AG04450 (cell line): Measurements from ENCODE around the gene SLC29A3. TPM values are rescaled to one million over a fixed set of nuclear protein-coding genes. Genes with fewer than 3 reads are reported as not detected.

ENCODE experiments used
- CTCF ChIA-PET: fragments of 300-600, 350-600 bp; formaldehyde crosslinking; extraction: SDS; loops from one replicate; lab custom pipeline; 2022; ENCODE audit warnings: antibody characterized with exemption, inconsistent platforms; lab: Charles Lee
- POLR2A ChIA-PET: fragments of 350-600 bp; formaldehyde crosslinking; extraction: SDS; loops from one replicate; lab custom pipeline; 2021; ENCODE audit warnings: antibody characterized with exemption, inconsistent platforms; lab: Yijun Ruan, JAX
- DNase-seq: peaks from one replicate; pipeline ENCODE4 v3.0.0-alpha.2; 2011; ENCODE audit warnings: low read depth, low spot score
- H3K27ac ChIP-seq: one replicate; pipeline ENCODE4 v1.5.1; 2012; ENCODE audit warnings: low read depth, low read length, control low read depth
- H3K27me3 ChIP-seq: one replicate; pipeline ENCODE4 v1.6.0; 2012; ENCODE audit warnings: low read length; ENCODE audit not compliant: control insufficient read depth, insufficient read depth
- H3K4me3 ChIP-seq: 2 replicates; pipeline ENCODE4 v1.5.1; 2011; ENCODE audit warnings: mild to moderate bottlenecking, low read depth, low read length, control low read depth
- H3K9me3 ChIP-seq: 2 replicates; pipeline ENCODE4 v1.5.1; 2012; ENCODE audit warnings: low read length; ENCODE audit not compliant: control insufficient read depth, insufficient read depth
- polyA plus RNA-seq: library from polyadenylated mRNA; depleted of rRNA; stranded (reverse); fragments of >200 nt; gene quantifications from 2 replicates; pipeline ENCODE4 v1.2.3, GENCODE V29; 2011
- TF ChIP-seq, protein P1 (sequence below): IDR thresholded peaks from 2 replicates; pipeline ENCODE4 v1.5.1; 2011; ENCODE audit warnings: low read depth, low read length, control low read depth, inconsistent platforms

Gene SLC29A3
- polyA plus RNA-seq, 1 experiment = 2.4 TPM

DNA sequence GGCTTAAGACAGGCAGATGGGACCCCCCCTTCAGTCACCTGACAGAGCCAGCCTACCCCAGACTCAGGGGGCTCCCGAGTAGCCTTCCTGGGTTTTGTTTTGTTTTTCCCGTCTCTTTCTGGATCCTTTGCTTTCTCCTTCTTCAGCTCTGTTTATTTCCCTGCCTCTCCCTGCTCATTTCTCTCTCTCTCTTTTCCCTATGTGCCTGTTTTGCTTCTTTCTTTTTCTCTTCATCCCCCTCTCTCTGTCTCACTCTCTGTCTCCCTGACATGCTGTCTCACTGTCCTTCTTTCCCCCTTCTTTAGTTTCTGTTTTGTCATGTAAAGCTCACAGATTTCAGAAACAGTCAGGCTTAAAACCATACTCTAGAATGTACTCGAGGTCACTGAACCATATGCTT lies 38.2 kb upstream of the SLC29A3 start:
- no peak for DNase-seq
- no peaks in the 10 kb centered on the region for H3K9me3 ChIP-seq
- TF ChIP-seq, protein P1, sequence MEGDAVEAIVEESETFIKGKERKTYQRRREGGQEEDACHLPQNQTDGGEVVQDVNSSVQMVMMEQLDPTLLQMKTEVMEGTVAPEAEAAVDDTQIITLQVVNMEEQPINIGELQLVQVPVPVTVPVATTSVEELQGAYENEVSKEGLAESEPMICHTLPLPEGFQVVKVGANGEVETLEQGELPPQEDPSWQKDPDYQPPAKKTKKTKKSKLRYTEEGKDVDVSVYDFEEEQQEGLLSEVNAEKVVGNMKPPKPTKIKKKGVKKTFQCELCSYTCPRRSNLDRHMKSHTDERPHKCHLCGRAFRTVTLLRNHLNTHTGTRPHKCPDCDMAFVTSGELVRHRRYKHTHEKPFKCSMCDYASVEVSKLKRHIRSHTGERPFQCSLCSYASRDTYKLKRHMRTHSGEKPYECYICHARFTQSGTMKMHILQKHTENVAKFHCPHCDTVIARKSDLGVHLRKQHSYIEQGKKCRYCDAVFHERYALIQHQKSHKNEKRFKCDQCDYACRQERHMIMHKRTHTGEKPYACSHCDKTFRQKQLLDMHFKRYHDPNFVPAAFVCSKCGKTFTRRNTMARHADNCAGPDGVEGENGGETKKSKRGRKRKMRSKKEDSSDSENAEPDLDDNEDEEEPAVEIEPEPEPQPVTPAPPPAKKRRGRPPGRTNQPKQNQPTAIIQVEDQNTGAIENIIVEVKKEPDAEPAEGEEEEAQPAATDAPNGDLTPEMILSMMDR = no peak
- H3K27ac ChIP-seq = peak overlapping the region; percentile 47
- ChIA-PET POLR2A (interaction anchor here (0.6 kb wide), 1 partner anchor 38 kb away, joined by 4 read pairs; the partner anchor contains the start of gene SLC29A3), CTCF (interaction anchor here (1.0 to 3.6 kb wide), 3 partner anchors 10 to 378 kb away, joined by 3 to 25 read pairs (median 6); no protein-coding TSS in a partner anchor)
- no peak overlapping the region for H3K4me3 ChIP-seq
- no peaks in the 10 kb centered on the region for H3K27me3 ChIP-seq

DNA sequence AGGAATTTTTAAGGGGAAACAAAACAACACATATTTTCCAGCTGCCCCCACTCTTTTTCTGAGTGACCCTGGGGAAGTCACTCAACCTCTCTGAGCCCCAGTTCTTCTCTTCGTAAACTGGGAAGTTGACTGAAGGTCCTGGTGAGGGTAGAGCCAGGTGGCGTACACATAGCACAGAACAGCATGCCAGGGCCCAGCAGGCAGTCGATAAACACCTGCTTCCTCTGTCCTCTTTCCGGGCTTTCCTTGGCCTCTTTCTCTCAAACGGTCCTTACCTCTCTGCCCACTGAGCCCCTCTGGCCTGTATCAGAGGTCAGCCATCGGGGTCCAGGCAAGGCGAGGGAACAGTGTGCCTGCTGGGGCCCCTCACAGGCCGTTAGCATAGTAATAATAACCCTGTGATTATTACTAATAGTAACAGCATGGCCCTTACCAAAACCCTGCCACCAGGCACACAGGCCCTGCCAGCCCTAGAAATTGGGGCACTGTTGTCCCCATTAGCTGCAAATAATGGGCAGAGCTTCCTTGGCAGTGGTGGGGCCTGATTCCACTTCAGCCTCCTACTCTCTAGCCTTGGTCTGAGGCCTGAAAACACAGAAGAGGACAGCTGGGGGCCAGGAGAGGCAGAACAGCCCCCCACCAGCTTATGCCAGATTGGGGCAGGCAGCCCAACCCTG lies 37.3 kb upstream of the SLC29A3 start:
- Histone ChIP-seq H3K4me3 (no peak overlapping the region), H3K27ac (peak overlapping the region; percentile 21), H3K9me3 (no peaks in the 10 kb centered on the region), H3K27me3 (no peaks in the 10 kb centered on the region)
- no peak for DNase-seq
- CTCF ChIA-PET = interaction anchor here (1.0 to 5.8 kb wide), 5 partner anchors 11 to 379 kb away, joined by 3 to 38 read pairs (median 11); no protein-coding TSS in a partner anchor
- TF ChIP-seq, protein P1 = no peak
- POLR2A ChIA-PET = interaction anchor here (0.6 kb wide), 1 partner anchor 37 kb away, joined by 4 read pairs; the partner anchor contains the start of gene SLC29A3

DNA sequence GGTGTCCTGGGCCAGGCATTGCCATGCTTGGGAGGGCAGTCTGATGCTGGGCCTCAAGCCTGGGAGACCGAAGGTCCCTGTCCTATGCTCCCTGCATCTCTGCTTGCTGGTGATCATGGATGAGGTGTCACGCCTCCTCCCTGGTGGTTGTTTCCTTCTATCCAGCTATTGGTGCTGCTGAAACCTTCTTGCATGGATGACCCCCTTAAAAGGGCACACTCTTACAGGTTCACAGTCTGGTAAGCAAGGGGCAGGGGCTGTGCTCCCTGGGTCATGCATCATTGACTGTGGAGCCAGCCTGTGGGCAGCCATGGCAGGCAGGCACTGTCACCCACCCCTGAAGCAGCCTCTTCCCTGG lies 36.8 kb upstream of the SLC29A3 start:
- DNase-seq = no peak

DNA sequence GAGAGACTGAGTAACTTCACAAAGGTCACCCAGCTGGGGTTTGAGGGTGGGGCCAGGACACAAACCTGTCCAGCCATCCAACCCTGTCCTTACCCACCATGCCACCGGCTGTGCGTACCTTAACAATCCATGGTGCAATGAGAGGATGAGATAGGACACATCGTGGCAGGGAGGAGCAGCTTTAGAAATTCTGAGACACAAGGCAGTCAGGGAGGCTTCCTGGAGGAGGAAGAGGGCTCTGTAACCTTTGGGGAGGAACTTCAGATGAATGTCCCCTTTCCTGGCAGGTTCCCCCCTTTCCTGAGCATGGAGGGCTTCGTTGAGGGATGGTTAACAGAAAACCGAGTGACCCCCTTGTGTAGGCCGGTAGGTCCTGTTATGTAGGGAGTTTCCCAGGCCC lies 35.6 kb upstream of the SLC29A3 start:
- no peak for DNase-seq
- Histone ChIP-seq H3K27me3 (no peaks in the 10 kb centered on the region), H3K27ac (no peak overlapping the region), H3K4me3 (no peak overlapping the region), H3K9me3 (no peaks in the 10 kb centered on the region)
- POLR2A ChIA-PET = no interaction called here
- TF ChIP-seq, protein P1 = no peak
- CTCF ChIA-PET = interaction anchor here (3.1 to 5.8 kb wide), 4 partner anchors 13 to 380 kb away, joined by 11 to 38 read pairs (median 36); no protein-coding TSS in a partner anchor

More for the DNA sequence above, 36.8 kb upstream of the SLC29A3 start:
- TF ChIP-seq, protein P1 = no peak
- ChIA-PET POLR2A (no interaction called here), CTCF (interaction anchor here (3.1 to 5.8 kb wide), 2 partner anchors 12 to 73 kb away, joined by 11 to 38 read pairs; no protein-coding TSS in a partner anchor)
- H3K27ac ChIP-seq = no peak overlapping the region
- no peaks in the 10 kb centered on the region for H3K9me3 ChIP-seq
- H3K4me3 ChIP-seq = no peak overlapping the region
- no peaks in the 10 kb centered on the region for H3K27me3 ChIP-seq

DNA sequence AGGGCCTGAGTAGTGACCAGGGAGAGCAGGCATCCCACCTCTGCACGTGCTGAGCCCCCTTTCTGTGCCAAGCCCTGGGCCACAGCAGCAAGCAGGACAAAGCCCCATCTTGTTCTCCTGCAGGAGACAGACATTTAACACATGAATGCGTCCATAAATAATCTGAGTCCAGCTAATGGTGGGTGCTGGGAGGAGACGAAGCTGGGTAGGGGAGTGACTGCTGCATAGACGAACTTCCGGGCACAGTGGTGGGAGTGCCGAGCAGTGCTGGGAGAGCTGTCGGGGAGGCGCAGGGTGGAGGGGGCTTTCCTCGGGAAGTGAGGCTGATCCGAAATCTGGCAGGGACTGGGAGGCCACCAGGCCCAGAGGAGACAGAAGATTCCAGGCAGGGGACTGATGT lies 35.2 kb upstream of the SLC29A3 start:
- Histone ChIP-seq H3K4me3 (no peak overlapping the region), H3K27ac (no peak overlapping the region), H3K9me3 (no peaks in the 10 kb centered on the region), H3K27me3 (no peaks in the 10 kb centered on the region)
- TF ChIP-seq, protein P1 = no peak
- no peak for DNase-seq
- ChIA-PET POLR2A (no interaction called here), CTCF (interaction anchor here (0.8 to 5.8 kb wide), 6 partner anchors 8 to 823 kb away, joined by 3 to 38 read pairs (median 22); no protein-coding TSS in a partner anchor)
